Activated naive CD8-positive, alpha-beta T cell treated with anti-CD3 and anti-CD28 coated beads, Interleukin-2, amount 10 ng/mL, durations not matched to agents 7 days and 5 days (primary cell): ENCODE results near the gene SLC5A10. TPM values are rescaled to one million over a fixed set of nuclear protein-coding genes. Genes with fewer than 3 reads are reported as not detected.
A peak's percentile ranks its signal among the peaks of the same experiment; 100 is the strongest.
"Not testable (repeated sequence)": the region's sequence is repeated elsewhere in the genome, so short reads cannot be mapped to it uniquely, and the experiment has no call there.

Experiments
- ATAC-seq: fragments of 150-1000 bp; cut with Tn5 transposase; one replicate; pipeline ENCODE4 v1.10.0; 2021; ENCODE audit warnings: low read depth, moderate library complexity
- POLR2A ChIA-PET: fragments of 350-600 bp; sonication (Branson Sonifier 250); formaldehyde crosslinking; loops from one replicate; lab custom pipeline; 2021; ENCODE audit warnings: antibody characterized with exemption; lab: Charles Lee
- DNase-seq: peaks from one replicate; pipeline ENCODE4 v3.0.0; 2021
- H3K27ac Mint-ChIP-seq: one replicate; pipeline ENCODE4 v1.8.0; 2022; ENCODE audit warnings: mild to moderate bottlenecking, mixed read lengths
- H3K27me3 Mint-ChIP-seq: one replicate; pipeline ENCODE4 v1.8.0; 2022; ENCODE audit warnings: mild to moderate bottlenecking, moderate library complexity, mixed read lengths
- H3K36me3 Mint-ChIP-seq: one replicate; pipeline ENCODE4 v1.8.0; 2021; ENCODE audit warnings: mild to moderate bottlenecking, mixed read lengths
- H3K4me1 Mint-ChIP-seq: one replicate; pipeline ENCODE4 v1.8.0; 2021; ENCODE audit warnings: mixed read lengths
- H3K4me3 Mint-ChIP-seq: one replicate; pipeline ENCODE4 v1.8.0; 2022; ENCODE audit warnings: mild to moderate bottlenecking, moderate library complexity, mixed read lengths
- H3K9me3 Mint-ChIP-seq: one replicate; pipeline ENCODE4 v1.8.0; 2021; ENCODE audit warnings: mixed read lengths
- total RNA-seq, 2 experiments: library from RNA; stranded (reverse); gene quantifications; one replicate each; pipeline ENCODE4 v1.2.3, GENCODE V29; 2021

SLC5A10 gene
- total RNA-seq, 2 experiments from 2014 or later, result not detected

GRCh38 chr17:19020016-19020415, 68.1 kb downstream of the SLC5A10 start:
- ATAC-seq, result no peak
- Mint-ChIP-seq H3K4me1 (peaks cover 15% of the 10 kb centered on the region), H3K9me3 (no peaks in the 10 kb centered on the region), H3K27ac (no peak overlapping the region), H3K4me3 (no peak overlapping the region), H3K27me3 (no peaks in the 10 kb centered on the region), H3K36me3 (peaks cover 12% of the 10 kb centered on the region)
- no peak for DNase-seq
- POLR2A ChIA-PET, result interaction anchor here (0.5 kb wide), 1 partner anchor 24 kb away, joined by 3 read pairs; no protein-coding TSS in a partner anchor

GRCh38 chr17:19021011-19021621, 69.2 kb downstream of the SLC5A10 start:
- ATAC-seq, H3K27ac Mint-ChIP-seq, H3K27me3 Mint-ChIP-seq, H3K4me3 Mint-ChIP-seq, H3K9me3 Mint-ChIP-seq, POLR2A ChIA-PET, DNase-seq: not testable (repeated sequence)
- Mint-ChIP-seq H3K4me1 (peaks cover 15% of the 10 kb centered on the region), H3K36me3 (peaks cover 12% of the 10 kb centered on the region)

GRCh38 chr17:19021622-19022083, 69.7 kb downstream of the SLC5A10 start:
- no peaks in the 10 kb centered on the region for H3K27me3 Mint-ChIP-seq
- peaks cover 12% of the 10 kb centered on the region for H3K36me3 Mint-ChIP-seq
- POLR2A ChIA-PET, result no interaction called here
- H3K27ac Mint-ChIP-seq, result no peak overlapping the region
- ATAC-seq (no peak), DNase-seq (peak; percentile 55)
- no peaks in the 10 kb centered on the region for H3K9me3 Mint-ChIP-seq
- no peak overlapping the region for H3K4me3 Mint-ChIP-seq
- H3K4me1 Mint-ChIP-seq, result peaks cover 15% of the 10 kb centered on the region

GRCh38 chr17:19022128-19022527, 70.2 kb downstream of the SLC5A10 start:
- no peaks in the 10 kb centered on the region for H3K9me3 Mint-ChIP-seq
- peaks cover 12% of the 10 kb centered on the region for H3K36me3 Mint-ChIP-seq
- no peak overlapping the region for H3K4me3 Mint-ChIP-seq
- H3K27me3 Mint-ChIP-seq, result no peaks in the 10 kb centered on the region
- DNase-seq (no peak), ATAC-seq (no peak)
- POLR2A ChIA-PET, result no interaction called here
- H3K4me1 Mint-ChIP-seq, result peaks cover 15% of the 10 kb centered on the region
- no peak overlapping the region for H3K27ac Mint-ChIP-seq

GRCh38 chr17:19022747-19023146, 70.8 kb downstream of the SLC5A10 start:
- H3K4me3 Mint-ChIP-seq, result no peak overlapping the region
- no peak for ATAC-seq
- peaks cover 15% of the 10 kb centered on the region for H3K4me1 Mint-ChIP-seq
- peaks cover 12% of the 10 kb centered on the region for H3K36me3 Mint-ChIP-seq
- H3K27me3 Mint-ChIP-seq, result no peaks in the 10 kb centered on the region
- H3K9me3 Mint-ChIP-seq, result no peaks in the 10 kb centered on the region
- peak overlapping the region; percentile 68 for H3K27ac Mint-ChIP-seq
- DNase-seq, result no peak
- POLR2A ChIA-PET, result no interaction called here

GRCh38 chr17:19023209-19023999, 71.4 kb downstream of the SLC5A10 start:
- Mint-ChIP-seq H3K4me3 (no peak overlapping the region), H3K27me3 (no peaks in the 10 kb centered on the region)

GRCh38 chr17:19024101-19025078, 72.4 kb downstream of the SLC5A10 start:
- POLR2A ChIA-PET, result interaction anchor here (0.5 kb wide), 1 partner anchor 85 kb away, joined by 5 read pairs; no protein-coding TSS in a partner anchor

More at GRCh38 chr17:19023209-19023999, 71.4 kb downstream of the SLC5A10 start:
- H3K27ac Mint-ChIP-seq, result peak overlapping the region; percentile 48
- POLR2A ChIA-PET, result no interaction called here
- DNase-seq (no peak), ATAC-seq (no peak)
- no peaks in the 10 kb centered on the region for H3K9me3 Mint-ChIP-seq
- peaks cover 15% of the 10 kb centered on the region for H3K4me1 Mint-ChIP-seq
- H3K36me3 Mint-ChIP-seq, result peaks cover 12% of the 10 kb centered on the region

GRCh38 chr17:19028671-19029070, 76.7 kb downstream of the SLC5A10 start:
- peaks cover 13% of the 10 kb centered on the region for H3K4me1 Mint-ChIP-seq
- H3K27me3 Mint-ChIP-seq, H3K9me3 Mint-ChIP-seq, ATAC-seq, DNase-seq, H3K27ac Mint-ChIP-seq, H3K4me3 Mint-ChIP-seq, POLR2A ChIA-PET, H3K36me3 Mint-ChIP-seq: not testable (repeated sequence)

More at GRCh38 chr17:19024101-19025078, 72.4 kb downstream of the SLC5A10 start:
- H3K36me3 Mint-ChIP-seq, result peaks cover 9% of the 10 kb centered on the region
- H3K9me3 Mint-ChIP-seq, result no peaks in the 10 kb centered on the region
- DNase-seq (no peak), ATAC-seq (peak; percentile 71)
- H3K27me3 Mint-ChIP-seq, result no peaks in the 10 kb centered on the region
- peak overlapping the region; percentile 9 for H3K4me3 Mint-ChIP-seq
- H3K4me1 Mint-ChIP-seq, result peaks cover 15% of the 10 kb centered on the region
- peak overlapping the region; percentile 33 for H3K27ac Mint-ChIP-seq

- H3K9me3 Mint-ChIP-seq, POLR2A ChIA-PET, H3K36me3 Mint-ChIP-seq, H3K4me3 Mint-ChIP-seq, H3K27ac Mint-ChIP-seq, H3K4me1 Mint-ChIP-seq, DNase-seq, ATAC-seq, H3K27me3 Mint-ChIP-seq: not testable (repeated sequence)
Measured at GRCh38 chr17:19029740-19030139, 77.8 kb downstream of the SLC5A10 start.

GRCh38 chr17:19030771-19031449, 78.9 kb downstream of the SLC5A10 start:
- H3K4me1 Mint-ChIP-seq, ATAC-seq, H3K36me3 Mint-ChIP-seq, POLR2A ChIA-PET, H3K4me3 Mint-ChIP-seq, H3K27ac Mint-ChIP-seq, H3K9me3 Mint-ChIP-seq, DNase-seq, H3K27me3 Mint-ChIP-seq: not testable (repeated sequence)

GRCh38 chr17:19031729-19032128, 79.8 kb downstream of the SLC5A10 start:
- H3K36me3 Mint-ChIP-seq, H3K4me3 Mint-ChIP-seq, POLR2A ChIA-PET, H3K27ac Mint-ChIP-seq, H3K4me1 Mint-ChIP-seq, H3K27me3 Mint-ChIP-seq, H3K9me3 Mint-ChIP-seq: not testable (repeated sequence)
- DNase-seq (peak; percentile 47), ATAC-seq (peak; percentile 59)

GRCh38 chr17:19032377-19032988, 80.5 kb downstream of the SLC5A10 start:
- H3K4me3 Mint-ChIP-seq, H3K36me3 Mint-ChIP-seq, H3K9me3 Mint-ChIP-seq, H3K27me3 Mint-ChIP-seq, POLR2A ChIA-PET, H3K27ac Mint-ChIP-seq, H3K4me1 Mint-ChIP-seq: not testable (repeated sequence)
- ATAC-seq (peak; percentile 81), DNase-seq (peak; percentile 1)
